HG02840 (cell line): ENCODE results near the gene OTOF.
"Not testable (repeated sequence)": the region's sequence is repeated elsewhere in the genome, so short reads cannot be mapped to it uniquely, and the experiment has no call there.

Source experiments
- ATAC-seq: cut with Tn5 transposase; IDR thresholded peaks from one replicate; pipeline ENCODE4 v1.9.1; 2021; ENCODE audit warnings: mild to moderate bottlenecking, moderate library complexity, moderate number of reproducible peaks; ENCODE audit not compliant: unreplicated experiment, low FRiP score

OTOF gene

DNA sequence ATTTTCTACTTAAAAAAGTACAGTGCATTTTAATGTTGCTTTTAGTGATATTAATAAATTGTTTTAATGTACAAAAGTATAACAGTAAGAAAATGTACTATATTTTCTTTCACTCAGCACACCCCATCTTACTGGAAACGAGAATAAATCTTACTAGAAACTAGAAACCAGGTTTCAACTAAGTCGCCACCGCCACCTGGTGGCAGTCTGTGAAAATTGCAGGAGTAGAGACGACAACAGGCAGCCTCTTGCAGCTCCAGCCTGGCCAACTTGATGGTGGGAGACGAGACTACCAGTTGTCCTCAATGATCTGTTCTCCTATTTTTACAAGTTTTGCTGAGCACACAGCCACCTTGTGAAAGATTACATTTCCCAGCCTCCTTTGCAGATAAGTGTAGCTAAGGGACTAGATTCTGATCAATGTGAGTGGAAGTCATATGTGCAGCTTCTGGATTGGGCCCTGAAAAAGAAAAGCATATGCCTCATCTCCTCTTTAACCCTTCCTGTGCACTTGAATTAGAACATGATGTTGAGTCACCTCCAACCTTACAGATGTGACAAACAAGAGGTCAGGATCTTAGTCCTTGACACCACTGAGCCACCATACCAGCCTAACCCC lies 8.7 kb downstream of the OTOF start:
- no peak for ATAC-seq

DNA sequence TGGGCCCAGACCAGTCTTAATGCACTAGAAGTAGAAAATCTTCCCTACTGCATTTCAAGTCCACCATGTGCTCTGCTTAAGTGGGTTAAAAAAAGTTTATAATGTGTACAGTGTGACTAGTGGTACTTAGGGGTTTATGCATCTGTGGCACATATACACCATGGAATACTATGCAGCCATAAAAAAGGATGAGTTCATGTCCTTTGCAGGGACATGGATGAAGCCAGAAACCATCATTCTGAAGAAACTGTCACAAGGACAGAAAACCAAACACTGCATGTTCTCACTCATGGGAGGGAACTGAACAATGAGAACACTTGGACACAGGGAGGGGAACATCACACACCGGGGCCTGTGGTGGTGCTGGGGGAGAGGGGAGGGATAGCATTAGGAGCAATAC lies 9.4 kb downstream of the OTOF start:
- ATAC-seq, result not testable (repeated sequence)

DNA sequence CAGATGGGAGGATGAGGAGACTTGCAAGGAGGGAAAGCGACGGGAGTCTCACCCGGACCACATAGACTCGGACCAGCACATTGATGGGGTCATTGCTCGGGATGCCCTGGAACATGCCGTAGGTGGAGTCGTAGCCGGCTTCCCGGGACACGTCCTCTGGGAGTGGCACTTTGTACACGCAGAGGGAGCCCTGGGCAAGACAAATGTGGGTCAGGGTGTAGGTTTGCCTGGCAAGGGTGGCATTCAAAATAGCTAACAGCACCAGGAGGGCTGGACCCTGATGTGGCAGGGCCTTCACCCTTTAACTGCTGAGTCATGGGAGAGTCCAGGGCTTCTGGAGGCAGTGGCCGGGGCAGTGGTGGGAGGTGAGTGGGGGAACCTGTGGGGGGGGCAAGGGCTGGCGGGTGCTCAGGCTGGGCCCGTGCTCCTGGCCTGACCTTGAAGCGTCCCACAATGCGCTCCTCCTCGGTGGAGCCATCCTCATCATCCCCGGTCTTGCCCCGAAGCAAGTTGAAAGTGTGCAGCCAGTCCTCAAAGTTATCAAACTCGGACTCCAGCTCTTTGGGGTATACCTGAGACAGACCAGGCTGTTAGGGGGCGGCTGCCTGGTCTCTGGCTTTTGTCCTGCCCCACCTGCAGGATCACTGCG lies 11.1 kb downstream of the OTOF start:
- ATAC-seq, result no peak

DNA sequence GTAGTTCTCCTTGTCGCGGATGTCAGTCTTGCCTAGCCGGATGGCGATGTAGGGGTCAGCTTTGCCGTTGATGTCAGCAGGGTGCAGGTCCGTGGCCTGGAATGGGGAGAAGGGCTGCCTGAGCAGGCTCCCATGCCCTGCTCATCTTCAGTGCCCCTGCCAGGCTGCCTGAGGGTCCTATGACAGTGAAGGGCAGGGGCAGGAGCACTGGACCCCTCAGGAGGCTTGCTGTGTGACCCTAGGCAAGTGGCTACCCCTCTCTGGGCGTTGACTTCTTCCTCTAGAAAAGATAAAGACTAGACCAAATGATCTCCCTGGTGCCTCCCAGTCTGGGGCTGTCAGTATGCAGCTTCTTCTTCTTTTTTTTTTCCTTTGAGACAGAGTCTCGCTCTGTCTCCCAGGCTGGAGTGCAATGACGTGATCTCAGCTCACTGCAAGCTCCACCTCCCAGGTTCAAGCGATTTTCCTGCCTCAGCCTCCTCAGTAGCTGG lies 11.9 kb downstream of the OTOF start:
- no peak for ATAC-seq

DNA sequence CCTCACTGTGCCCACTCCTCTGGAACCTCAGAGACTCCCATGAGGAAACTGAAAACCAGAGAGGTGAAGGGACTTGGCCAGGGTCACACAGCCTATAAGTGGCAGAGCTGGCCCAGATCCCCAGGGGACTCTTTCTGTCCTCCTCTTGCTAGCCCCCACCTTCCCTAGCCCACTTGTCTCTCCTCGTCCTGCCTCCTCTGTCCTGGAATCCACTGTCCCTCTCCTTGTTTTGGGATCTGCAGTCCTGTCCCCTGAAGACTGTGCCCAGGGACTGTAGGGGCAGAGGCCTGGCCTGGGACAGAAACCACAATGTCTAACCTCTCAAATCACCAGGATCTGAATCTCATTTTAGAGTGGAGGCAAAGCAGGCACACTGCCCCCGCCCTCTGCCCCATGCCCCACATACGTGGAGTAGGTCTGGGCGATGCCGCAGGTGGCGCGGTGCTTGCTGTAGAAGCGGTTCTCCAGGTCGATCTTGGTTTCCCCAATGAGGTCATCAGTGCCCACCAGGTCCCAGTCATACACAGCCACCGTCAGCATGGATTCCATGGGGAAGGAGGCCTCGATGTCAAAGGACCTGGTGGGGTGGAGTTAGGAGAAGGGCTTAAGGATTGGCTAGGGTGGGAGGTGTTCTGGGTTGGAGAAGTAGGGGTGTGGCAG lies 12.5 kb downstream of the OTOF start:
- no peak for ATAC-seq

DNA sequence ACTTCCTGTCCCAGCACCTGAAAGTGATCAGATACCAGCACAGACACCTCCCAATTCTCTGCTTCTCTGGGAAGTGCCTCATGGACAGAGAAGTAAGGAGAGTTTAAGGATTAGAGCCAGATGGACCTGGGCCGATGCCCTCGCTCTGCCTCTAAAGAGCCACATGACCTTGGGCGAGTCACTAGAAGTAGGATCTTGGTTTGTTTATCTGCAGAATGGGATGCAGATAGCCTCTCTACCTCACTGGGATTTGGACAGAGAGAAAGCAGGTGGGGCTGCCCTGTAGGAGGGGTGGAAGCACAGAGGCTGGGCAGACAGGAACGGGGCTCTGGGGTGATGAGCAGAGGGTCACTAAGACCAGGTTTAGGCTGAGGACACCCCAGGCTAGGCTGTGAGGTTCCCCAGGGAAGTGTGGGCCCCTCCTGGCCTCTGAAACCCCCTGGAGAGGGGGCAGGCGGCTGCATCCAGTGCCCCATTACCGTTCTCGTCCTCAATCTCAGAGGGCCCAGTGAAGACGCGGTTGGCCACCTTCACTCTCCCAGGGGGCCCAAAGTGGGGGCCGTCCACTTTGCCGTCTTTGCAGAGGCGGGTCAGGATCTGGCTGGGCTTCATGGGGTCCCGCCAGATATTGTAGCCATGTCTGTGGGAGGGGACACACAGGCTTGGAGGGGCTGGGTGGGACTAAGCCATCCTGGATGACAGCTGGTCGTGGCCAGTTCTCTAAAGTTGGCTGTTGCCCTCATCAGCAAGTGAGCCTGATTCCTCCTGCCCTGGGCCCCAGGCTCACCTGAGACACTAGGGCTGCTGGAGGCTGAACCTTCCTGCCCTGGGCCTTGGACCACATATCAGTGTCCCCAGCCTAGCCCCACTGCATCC lies 13.3 kb downstream of the OTOF start:
- no peak for ATAC-seq

DNA sequence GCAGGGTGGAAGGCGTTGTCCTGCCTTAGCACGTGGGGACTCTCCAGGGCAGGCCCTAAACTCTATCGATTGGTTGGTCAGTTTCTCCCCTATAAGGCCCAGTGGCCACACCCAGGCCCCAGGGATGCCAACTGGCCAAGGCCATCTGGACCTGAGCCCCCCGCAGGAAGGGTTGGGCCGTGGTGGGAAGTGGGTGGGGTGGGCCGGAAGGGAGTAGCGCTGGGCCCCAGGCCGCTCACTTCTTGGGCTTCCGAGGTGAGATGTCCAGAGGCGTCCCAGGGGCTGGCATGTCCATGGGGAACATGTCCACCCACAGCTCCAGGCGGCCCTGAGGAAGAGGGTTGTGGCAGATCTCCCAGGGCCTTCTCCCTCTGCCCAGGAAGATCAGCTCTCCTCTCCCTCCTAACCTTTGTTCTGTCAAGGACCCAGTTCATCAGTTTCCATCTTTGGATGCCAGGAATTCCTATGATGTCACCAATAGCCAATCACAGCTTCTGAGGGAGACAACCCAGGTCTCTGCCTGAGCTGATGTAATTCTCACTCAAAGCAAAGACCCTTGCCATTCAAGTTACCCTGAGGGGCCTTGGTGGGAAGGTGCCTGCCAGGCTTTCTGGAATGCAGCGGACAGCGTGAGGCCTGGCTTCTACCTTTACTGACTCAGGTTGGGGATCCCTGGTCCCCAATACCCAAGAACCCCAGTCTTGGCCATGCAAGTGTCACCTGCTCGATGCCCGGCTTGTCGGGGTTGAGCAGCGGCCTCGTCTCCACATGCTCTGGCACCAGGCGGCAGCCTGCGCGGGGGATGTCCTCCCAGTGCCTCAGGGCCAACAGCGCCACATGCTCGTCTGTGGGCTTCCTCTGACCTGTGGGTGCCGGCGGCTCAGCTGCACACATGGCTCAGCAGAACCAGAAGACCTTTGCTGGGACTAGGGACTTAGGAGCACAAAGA lies 14.4 kb downstream of the OTOF start:
- no peak for ATAC-seq

DNA sequence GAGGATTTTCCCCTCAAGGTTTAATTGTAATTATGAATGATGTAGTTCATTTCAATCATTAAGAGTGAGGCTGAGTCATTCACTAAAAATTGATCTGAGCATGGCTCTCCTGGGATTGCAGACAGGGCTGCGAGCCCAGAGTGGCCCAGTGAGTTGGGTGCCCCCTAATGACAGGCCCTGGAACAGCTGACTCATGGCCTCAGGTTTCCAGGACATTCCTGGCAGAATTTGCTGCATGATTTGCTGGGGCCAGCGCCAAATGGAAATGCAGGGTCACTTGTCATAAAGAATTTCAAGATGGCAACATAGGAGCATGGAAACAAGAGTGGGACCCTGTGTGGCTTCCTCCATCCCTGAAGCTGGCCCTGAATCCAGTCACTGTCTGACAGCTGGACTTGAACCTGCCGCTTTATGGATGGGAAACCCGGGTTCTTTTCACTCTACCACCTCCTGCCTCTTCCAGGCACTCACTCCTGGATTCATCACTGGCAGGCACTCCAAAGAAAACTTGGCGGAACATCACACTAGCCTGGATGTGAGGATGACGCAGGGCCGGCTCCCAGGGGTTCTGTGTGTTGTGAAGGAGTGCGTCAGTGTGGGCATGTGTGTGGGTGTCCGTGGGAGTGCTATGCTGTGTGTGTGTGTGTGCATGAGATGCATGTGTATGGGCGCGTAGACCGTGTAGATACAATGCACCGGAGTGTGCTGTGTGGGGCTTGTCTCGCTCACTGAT lies 15.2 kb downstream of the OTOF start:
- no peak for ATAC-seq

DNA sequence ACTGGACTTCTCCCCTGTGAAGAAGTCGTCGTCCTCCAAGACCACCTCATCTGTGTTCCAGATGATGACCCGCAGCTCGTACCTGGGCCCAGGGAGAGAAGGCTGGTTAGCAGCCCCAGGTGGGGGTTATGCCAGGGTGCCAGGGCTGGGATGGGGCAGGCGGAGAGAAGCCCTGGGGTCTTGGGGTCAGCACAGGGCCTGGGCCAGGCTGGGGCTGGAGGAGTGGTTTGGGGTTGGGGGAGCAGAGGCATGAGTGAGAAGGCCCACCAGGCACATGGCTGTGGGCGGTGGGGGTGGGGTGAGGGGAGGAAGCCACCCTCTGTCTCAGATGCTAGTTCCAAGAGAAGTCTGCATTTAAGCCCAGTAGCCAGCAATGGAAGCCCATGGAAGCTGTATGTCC lies 15.8 kb downstream of the OTOF start:
- ATAC-seq, result no peak

DNA sequence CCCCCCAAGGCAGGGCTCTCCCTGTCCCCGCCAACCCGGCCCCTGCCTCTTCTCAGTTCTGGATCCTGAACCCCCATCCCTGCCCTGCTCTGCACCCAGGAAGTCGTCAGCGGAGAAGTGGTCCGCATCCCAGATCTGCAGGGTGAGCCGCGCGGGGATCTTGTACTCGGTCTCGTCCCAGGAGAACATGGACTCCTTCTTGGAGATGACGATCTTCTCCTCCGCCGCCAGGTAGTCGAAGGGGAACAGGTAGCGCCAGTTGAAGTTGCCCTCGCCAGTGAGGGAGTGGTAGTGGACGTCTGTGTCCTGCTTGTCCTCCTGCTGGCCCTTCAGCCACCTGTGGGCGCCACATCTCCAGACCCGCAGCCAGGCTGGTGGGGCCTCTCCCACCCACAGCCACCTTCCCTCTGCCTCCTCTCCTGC lies 16.3 kb downstream of the OTOF start:
- ATAC-seq, result no peak

DNA sequence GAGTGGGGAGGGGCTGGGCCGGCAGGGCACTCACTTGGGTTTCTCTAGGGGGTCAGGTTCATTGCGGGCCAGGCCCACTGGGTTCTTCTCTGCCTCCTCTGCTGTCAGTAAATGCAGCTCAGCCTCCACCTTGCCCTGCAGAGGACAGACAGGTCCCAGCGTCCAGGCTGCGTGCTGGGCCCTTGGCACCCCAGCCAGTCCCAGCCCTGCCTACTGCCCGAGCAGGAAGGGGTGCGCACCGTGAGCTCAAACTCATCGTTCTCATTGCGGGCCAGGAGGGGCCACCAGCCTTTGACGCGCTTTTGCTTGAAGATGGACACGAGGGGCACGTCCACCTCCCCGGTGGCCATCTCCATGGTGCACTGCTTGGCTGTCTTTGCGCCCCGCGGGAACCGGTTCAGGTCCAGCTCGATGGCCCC lies 17.3 kb downstream of the OTOF start:
- ATAC-seq, result no peak

DNA sequence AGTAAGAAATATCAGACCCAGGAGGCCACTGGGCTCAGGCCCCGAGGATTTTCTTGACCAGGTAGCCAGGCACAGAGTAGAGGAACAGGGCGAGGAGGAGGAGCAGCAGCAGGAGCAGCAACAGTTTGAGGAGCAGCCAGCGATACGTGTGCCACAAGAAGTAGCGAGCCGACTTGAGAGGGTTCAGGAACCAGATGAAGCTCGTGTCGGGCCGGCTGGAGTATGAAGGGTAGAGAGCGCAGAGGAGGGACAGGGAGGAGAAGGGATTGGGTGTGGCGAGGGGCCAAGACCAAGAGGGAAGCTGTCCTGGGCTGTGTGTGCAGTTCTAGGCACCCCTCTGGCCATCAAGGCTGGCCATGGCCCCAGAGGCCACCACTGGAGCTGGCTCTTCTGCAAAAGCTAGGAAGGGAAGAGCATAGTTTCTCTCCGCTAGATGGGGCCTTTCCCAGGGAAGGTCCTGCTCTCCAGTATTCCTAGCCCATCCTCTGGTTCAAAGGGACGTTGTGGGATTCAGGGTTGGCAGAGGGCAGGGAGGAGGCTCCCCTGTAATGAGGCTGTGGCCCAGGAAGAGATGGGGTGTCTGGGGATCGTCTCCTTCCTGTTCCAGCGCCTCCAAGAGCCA lies 17.8 kb downstream of the OTOF start:
- no peak for ATAC-seq

DNA sequence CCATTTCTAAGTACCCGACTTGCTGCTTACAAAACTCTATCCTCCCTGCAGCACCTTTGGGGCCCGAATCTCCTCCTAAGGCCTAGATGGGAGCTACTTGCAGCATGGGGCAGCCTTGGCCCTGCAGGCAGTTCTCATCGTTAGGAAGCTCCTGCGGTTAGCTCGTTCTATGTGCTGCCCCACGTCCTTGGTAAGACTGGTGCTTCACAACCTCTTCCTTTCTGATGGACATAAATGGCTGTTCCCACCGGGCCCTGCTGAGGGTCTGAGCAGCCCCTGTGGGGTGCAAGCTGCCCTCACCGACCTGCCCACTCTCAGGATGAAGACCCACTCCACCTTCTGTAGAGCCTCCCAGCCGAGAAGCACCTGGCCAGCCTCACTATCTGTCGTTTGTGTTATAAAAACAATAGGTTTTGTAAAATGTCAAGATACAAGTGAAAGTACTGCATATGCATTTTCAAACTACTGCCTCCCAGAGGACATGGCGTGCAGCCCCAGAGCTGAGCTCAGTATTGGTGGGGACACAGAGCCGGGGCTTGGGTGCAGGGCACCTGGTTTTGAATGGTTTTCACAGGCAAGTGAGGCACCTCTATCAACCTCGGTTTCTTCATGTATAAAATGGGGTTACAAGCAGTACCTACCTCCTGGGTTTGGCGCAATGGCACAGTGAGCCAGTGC lies 19.4 kb downstream of the OTOF start:
- ATAC-seq, result no peak

DNA sequence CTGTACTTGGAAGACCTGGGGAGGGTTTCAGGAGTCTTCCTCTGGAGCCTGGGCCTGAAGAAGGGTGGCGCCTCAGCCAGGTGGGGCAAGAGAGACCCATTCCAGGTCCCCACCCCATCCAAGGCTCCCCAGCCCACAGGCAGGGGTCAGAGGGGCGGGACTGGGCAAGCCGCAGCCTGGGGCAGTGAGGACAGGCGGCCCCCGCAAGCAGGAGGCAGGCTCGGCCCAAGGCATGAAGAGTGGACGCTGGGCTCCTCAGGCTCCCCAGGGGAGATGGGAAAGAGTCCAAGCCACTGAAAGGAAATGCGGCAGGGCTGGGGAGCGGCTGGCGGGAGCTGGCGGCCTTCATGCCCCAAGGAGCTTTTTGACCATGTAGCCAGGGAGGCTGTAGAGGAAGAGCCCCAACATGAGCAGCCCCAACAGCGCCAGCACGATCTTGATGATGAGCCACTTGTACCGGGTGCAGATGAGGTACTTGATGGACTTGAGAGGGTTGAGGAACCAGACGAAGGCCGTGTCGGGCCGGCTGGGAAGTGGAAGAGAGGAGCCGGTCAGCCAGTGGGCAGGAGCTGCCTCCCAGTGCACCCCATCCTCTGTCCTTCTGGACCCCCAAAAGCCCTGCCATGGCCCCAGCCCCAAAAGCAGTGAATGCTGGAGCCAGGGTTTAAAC lies 20.1 kb downstream of the OTOF start:
- ATAC-seq, result no peak

DNA sequence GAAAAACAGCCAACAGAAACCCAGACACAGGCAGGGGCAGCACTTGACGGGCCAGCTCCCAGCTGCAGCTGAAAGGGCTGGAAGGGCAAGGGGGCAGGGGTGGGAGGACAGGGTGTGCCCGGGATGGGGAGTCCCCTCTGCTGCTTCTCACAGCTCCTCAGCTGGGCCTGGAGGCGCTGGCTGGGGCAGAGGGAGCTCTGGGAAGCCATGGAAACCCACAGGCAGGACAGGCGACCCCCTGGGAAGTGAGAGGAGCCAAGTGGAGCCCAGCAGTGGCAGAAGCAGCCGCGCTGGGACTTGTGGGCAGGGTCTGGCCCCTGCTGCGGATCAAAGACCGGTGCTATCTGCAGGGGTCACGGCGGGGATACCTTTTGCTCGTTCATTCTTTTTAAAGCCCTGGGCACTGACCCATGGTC lies 20.7 kb downstream of the OTOF start:
- no peak for ATAC-seq

DNA sequence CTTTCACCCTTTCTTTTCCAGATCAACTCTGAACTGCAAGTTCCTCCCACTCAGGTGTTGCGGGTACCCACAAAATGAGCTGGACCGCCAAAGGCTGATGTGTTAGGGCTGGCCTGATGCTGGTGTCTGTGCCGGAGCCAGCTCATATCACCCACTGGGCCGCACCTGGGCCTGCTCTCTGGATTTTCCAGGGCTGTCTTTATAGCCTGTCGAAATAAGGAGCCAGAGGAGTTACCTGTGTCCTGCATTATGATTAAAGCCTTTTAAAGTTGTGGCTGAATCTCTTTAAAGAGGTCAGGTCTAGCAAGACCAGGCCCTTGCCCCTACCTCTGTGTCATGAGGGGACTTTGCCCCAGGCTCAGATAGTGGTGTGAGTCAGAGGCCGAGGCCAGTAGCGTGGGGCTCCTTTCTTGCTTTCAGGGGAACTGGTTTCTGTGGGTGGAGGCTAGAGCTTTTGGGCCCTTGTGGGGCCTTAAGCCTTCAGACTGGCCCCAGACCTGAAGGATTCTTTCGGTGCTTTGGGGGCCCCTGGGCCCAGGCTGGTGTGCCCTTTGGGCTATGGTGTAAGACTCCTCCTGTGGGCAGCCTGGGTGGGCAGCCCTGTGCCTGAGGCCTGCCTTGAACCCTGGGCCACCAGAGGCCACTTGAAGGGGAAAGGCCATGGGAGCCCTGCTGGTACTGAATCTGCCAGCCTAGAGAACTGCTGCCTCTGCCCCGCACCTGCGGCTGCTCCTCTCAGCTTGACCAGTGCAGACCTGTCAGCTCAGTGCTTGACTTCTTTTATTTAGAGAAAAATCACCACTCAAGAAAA lies 21.3 kb downstream of the OTOF start:
- ATAC-seq, result no peak
